GM12878 (cell line): ENCODE measurements around the gene PADI4. TPM values are rescaled to one million over a fixed set of nuclear protein-coding genes. Genes with fewer than 3 reads are reported as not detected.
A peak's percentile ranks its signal among the peaks of the same experiment; 100 is the strongest.

ENCODE experiments used
- ATAC-seq: fragments of 200-7000 bp; cut with Tn5 transposase; 3 replicates; pipeline ENCODE4 v1.9.1; 2020; ENCODE audit warnings: mild to moderate bottlenecking, moderate library complexity
- BruUV-seq: library from RNA; stranded (reverse); fragments of 400-500 nt; replicated peaks from 2 replicates; lab custom pipeline; 2021; lab: Mats Ljungman, UMichigan
- CTCF ChIA-PET: fragments of 300-600 bp; sonication (Branson Sonifier 250); formaldehyde crosslinking; extraction: SDS; loops from one replicate; lab custom pipeline; 2021; ENCODE audit warnings: inconsistent platforms; lab: Yijun Ruan, JAX
- POLR2A ChIA-PET: fragments of 350-600 bp; formaldehyde crosslinking; extraction: SDS; loops from one replicate; lab custom pipeline; 2021; ENCODE audit warnings: inconsistent platforms; lab: Charles Lee
- RAD21 ChIA-PET: fragments of 300-600 bp; sonication (Branson Sonifier 250); formaldehyde crosslinking; loops from one replicate; lab custom pipeline; 2023; ENCODE audit warnings: antibody characterized with exemption; ENCODE audit not compliant: unreplicated experiment; lab: Charles Lee
- SMC1A ChIA-PET: fragments of 300-600 bp; sonication (Branson Sonifier 250); formaldehyde crosslinking; loops from one replicate; lab custom pipeline; 2023; ENCODE audit not compliant: unreplicated experiment, uncharacterized antibody; lab: Charles Lee
- DNase-seq: peaks from one replicate; pipeline ENCODE4 v3.0.0-alpha.2; 2011; ENCODE audit warnings: low read depth, low spot score
- FAIRE-seq: peaks from 3 replicates; lab custom pipeline; 2011; peaks lifted over from hg19 to GRCh38; lab: Jason Lieb, UNC
- H2AFZ ChIP-seq: 2 replicates; pipeline ENCODE4 v1.6.0; 2011; ENCODE audit warnings: low read depth, low read length, control low read depth; ENCODE audit not compliant: control insufficient read depth
- H3K27ac ChIP-seq: 2 replicates; pipeline ENCODE4 v1.5.1; 2011; ENCODE audit warnings: control low read depth; ENCODE audit not compliant: control insufficient read depth, insufficient read depth
- H3K27me3 ChIP-seq, 2 experiments: replicated peaks in 1 of 2; 2 replicates each; pipeline versions ENCODE4 v1.6.0 to v1.6.1; 2011; ENCODE audit warnings: low read length in 1 of 2; ENCODE audit not compliant: control insufficient read depth in 2 of 2, insufficient read depth in 2 of 2
- H3K36me3 ChIP-seq, 2 experiments: 2 replicates each; pipeline ENCODE4 v1.5.1; 2011; ENCODE audit warnings: low read length in 1 of 2; ENCODE audit not compliant: control insufficient read depth in 2 of 2, insufficient read depth in 2 of 2
- H3K4me1 ChIP-seq: 2 replicates; pipeline ENCODE4 v1.6.1; 2011; ENCODE audit warnings: mild to moderate bottlenecking, low read length, moderate library complexity, mixed read lengths; ENCODE audit not compliant: control insufficient read depth, insufficient read depth
- H3K4me2 ChIP-seq: 2 replicates; pipeline ENCODE4 v1.6.0; 2011; ENCODE audit warnings: control low read depth; ENCODE audit not compliant: control insufficient read depth, insufficient read depth
- H3K4me3 ChIP-seq: fragments of 200-600 bp; sonication (generic); 2 replicates; pipeline ENCODE4 v1.5.1; 2016
- H3K79me2 ChIP-seq: 2 replicates; pipeline ENCODE4 v1.6.0; 2011; ENCODE audit warnings: low read length; ENCODE audit not compliant: control insufficient read depth, insufficient read depth
- H3K9ac ChIP-seq: 2 replicates; pipeline ENCODE4 v1.8.0; 2011; ENCODE audit warnings: low read length, control low read depth, mixed read lengths; ENCODE audit not compliant: control insufficient read depth, insufficient read depth
- H3K9me3 ChIP-seq: replicated peaks from 3 replicates; pipeline ENCODE4 v1.5.1; 2011; ENCODE audit warnings: mild to moderate bottlenecking, low read length; ENCODE audit not compliant: control insufficient read depth, insufficient read depth
- H4K20me1 ChIP-seq: 2 replicates; pipeline ENCODE4 v1.6.0; 2011; ENCODE audit not compliant: control insufficient read depth, insufficient read depth
- IRF4 ChIP-seq: IDR thresholded peaks from 2 replicates; pipeline ENCODE4 v1.6.1; 2011; ENCODE audit warnings: low read depth, low read length
- POLR2A ChIP-seq: IDR thresholded peaks from 2 replicates; pipeline ENCODE4 v1.6.1; 2011; ENCODE audit warnings: low read depth, mild to moderate bottlenecking, low read length
- WGBS: methylation state at CpG from one replicate; pipeline ENCODE4 v1.1.6; 2016; ENCODE audit warnings: low lambda C conversion rate; ENCODE audit not compliant: insufficient replicate concordance, insufficient coverage; ENCODE audit errors: missing lambda C conversion rate; 5-methylcytosine and 5-hydroxymethylcytosine counted together
- in situ Hi-C: fragments of 300-500 bp; cut with MboI; formaldehyde crosslinking; loops from 9 replicates; pipeline ENCODE4 v1.14.3; 2018; ENCODE audit warnings: mixed read lengths
- intact Hi-C: fragments of 100-400 bp; cut with micrococcal nuclease; formaldehyde crosslinking; loops from one replicate; pipeline ENCODE4 v1.14.2; 2022; ENCODE audit not compliant: unreplicated experiment
- microRNA-seq: library from miRNA; unstranded; fragments of <30 nt; microRNA quantifications from one replicate; pipeline ENCODE4, GENCODE V29; 2018
- polyA plus RNA-seq, 11 experiments: library from polyadenylated mRNA; depleted of rRNA in 4 of 11; unstranded in 6 of 11; stranded (reverse) in 5 of 11; fragments of >200 nt; fragmentation: Nextera tagmentation in 4 of 11; fragmentation: Illumina TruSeq in 1 of 11; extraction: Ambion mirVana in 4 of 11; extraction: Trizol in 1 of 11; gene quantifications; 1 replicate in 1 of 11; 2 replicates in 10 of 11; pipeline versions ENCODE4 v1.2.1 to v1.2.3, GENCODE V29; 2011 to 2016; ENCODE audit warnings: inconsistent platforms in 2 of 11, missing spikeins in 2 of 11, low read depth in 1 of 11
- small RNA-seq: library from RNA; depleted of rRNA; stranded (forward); fragments of <200 nt; gene quantifications from one replicate; pipeline ENCODE3, GENCODE V24; 2014
- total RNA-seq, 4 experiments: library from RNA; depleted of rRNA in 3 of 4; stranded (reverse); fragments of >200 nt in 3 of 4; fragmentation: Illumina TruSeq in 1 of 4; extraction: Trizol in 1 of 4; gene quantifications; 2 replicates each; pipeline versions ENCODE4 v1.2.1 to v1.2.3, GENCODE V29; 2013 to 2021

Gene PADI4
- total and polyA plus RNA-seq, 10 of the 15 experiments (the other 5 are each of a cell fraction or from before 2014, with no cell fraction given): 0.08 to 0.47 (median 0.15) TPM; not detected in 3

DNA sequence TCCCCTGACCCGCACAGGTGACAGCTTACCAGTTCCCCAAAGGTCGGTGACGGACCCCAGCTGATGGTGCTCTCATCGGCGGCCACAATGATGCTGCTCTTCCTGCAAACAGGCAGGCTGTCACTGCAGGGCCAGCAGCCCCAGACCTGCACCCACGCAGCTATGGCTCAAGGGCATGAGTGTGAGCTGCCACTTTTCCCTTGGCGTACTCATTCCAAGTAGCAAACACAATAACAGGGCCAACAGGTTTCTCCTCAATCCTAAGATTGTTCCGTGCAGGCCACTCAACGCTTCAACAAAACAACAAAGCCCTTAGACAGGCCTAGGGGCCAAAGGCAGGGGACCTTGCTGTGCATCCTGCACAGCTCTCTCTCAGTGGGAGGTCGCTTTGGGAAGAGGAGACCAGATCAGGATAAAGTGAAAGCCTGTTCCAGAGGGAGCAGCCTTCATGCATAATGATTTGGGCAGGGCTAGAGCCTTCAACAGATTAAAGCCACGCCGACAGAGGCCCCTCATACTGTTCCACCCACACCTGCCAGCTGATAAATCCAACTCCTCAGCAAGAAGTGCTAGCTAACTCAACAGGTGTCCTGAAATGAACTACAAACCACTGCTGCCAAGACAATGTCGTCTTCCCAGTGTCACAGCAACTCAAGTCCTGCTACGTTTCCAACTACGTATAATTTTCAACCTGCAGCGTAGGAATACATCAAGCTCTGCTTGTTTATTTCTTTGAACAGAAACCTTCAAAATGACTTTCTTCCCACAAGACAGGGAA lies 104.3 kb downstream of the PADI4 start:
- no peak overlapping the region for H3K4me2 ChIP-seq
- DNase-seq: no peak
- in situ Hi-C loops (no loop called here), intact Hi-C loops (no loop called here)
- TF ChIP-seq POLR2A (peak; percentile 48), IRF4 (no peak)
- no peaks in the 10 kb centered on the region for H3K4me1 ChIP-seq
- ChIA-PET SMC1A (no interaction called here), POLR2A (no interaction called here), RAD21 (no interaction called here), CTCF (no interaction called here)
- FAIRE-seq: no peak
- 95% methylated on average over 16 of the region's 16 CpGs for WGBS
- no peak for ATAC-seq
- no peaks in the 10 kb centered on the region for H4K20me1 ChIP-seq
- no peaks in the 10 kb centered on the region for H3K79me2 ChIP-seq
- H3K4me3 ChIP-seq: no peak overlapping the region
- no peak overlapping the region for H3K9ac ChIP-seq
- H3K36me3 ChIP-seq: peaks cover 50 to 58% of the 10 kb centered on the region in 2 experiments
- no peaks in the 10 kb centered on the region for H3K27me3 ChIP-seq
- no peak overlapping the region for H3K27ac ChIP-seq
- no peaks in the 10 kb centered on the region for H3K9me3 ChIP-seq
- no peak overlapping the region for H2AFZ ChIP-seq
- BruUV-seq: no TSS peak

Small RNA genes within 50 kb of the gene (microRNA-seq; reads per million reads assigned to microRNA genes)
- not detected for gene MIR3972

Small RNA genes within 50 kb of the gene (small RNA-seq; reads per million reads assigned to genes)
- gene MIR3972: not detected

Other genes starting within 250 kb of the PADI4 start
- 0.05 and 0.06 TPM in 2 replicates for gene PADI2, start 188.7 kb upstream of the PADI4 start, total RNA-seq (2014; rRNA removed)
- 0.09 TPM in 2 replicates for gene PADI2, start 188.7 kb upstream of the PADI4 start, total RNA-seq (2014; rRNA removed; fragmentation: Illumina TruSeq; extraction: Trizol)
- gene PADI2, start 188.7 kb upstream of the PADI4 start, total RNA-seq (2021): 0.18 and 0.21 TPM in 2 replicates
- 1.9 and 3.0 TPM in 2 replicates for gene PADI2, start 188.7 kb upstream of the PADI4 start, polyA plus RNA-seq (2011; rRNA removed)
- gene PADI2, start 188.7 kb upstream of the PADI4 start, polyA plus RNA-seq (2014; fragmentation: Illumina TruSeq; extraction: Trizol): 0.06 and 0.19 TPM in 2 replicates
- gene PADI2, start 188.7 kb upstream of the PADI4 start, polyA plus RNA-seq (2014; fragmentation: Nextera tagmentation; extraction: Ambion mirVana): under 1 TPM; 0.05 to 0.09 TPM
- 0.09 and 0.10 TPM in 2 replicates for gene PADI2, start 188.7 kb upstream of the PADI4 start, polyA plus RNA-seq (2014; rRNA removed)
- under 1 TPM in 1 of 2 experiments, not detected in 1; 0.17 TPM for gene PADI2, start 188.7 kb upstream of the PADI4 start, polyA plus RNA-seq (2016; fragmentation: Nextera tagmentation; extraction: Ambion mirVana)
- gene PADI1, start 103.1 kb upstream of the PADI4 start, total RNA-seq (2014; rRNA removed): not detected in 2 replicates
- not detected in 2 replicates for gene PADI1, start 103.1 kb upstream of the PADI4 start, total RNA-seq (2014; rRNA removed; fragmentation: Illumina TruSeq; extraction: Trizol)
- gene PADI1, start 103.1 kb upstream of the PADI4 start, total RNA-seq (2021): not detected in 2 replicates
- not detected in 2 replicates for gene PADI1, start 103.1 kb upstream of the PADI4 start, polyA plus RNA-seq (2011; rRNA removed)
- gene PADI1, start 103.1 kb upstream of the PADI4 start, polyA plus RNA-seq (2014; fragmentation: Illumina TruSeq; extraction: Trizol): not detected in 2 replicates
- gene PADI1, start 103.1 kb upstream of the PADI4 start, polyA plus RNA-seq (2014; fragmentation: Nextera tagmentation; extraction: Ambion mirVana): not detected
- 0.05 TPM in 1 of 2 replicates, not detected in the other for gene PADI1, start 103.1 kb upstream of the PADI4 start, polyA plus RNA-seq (2014; rRNA removed)
- gene PADI1, start 103.1 kb upstream of the PADI4 start, polyA plus RNA-seq (2016; fragmentation: Nextera tagmentation; extraction: Ambion mirVana): not detected
- gene PADI3, start 59.1 kb upstream of the PADI4 start, total RNA-seq (2014; rRNA removed): not detected in 2 replicates
- not detected in 2 replicates for gene PADI3, start 59.1 kb upstream of the PADI4 start, total RNA-seq (2014; rRNA removed; fragmentation: Illumina TruSeq; extraction: Trizol)
- not detected in 2 replicates for gene PADI3, start 59.1 kb upstream of the PADI4 start, total RNA-seq (2021)
- gene PADI3, start 59.1 kb upstream of the PADI4 start, polyA plus RNA-seq (2011; rRNA removed): not detected in 2 replicates
- gene PADI3, start 59.1 kb upstream of the PADI4 start, polyA plus RNA-seq (2014; fragmentation: Illumina TruSeq; extraction: Trizol): 0.01 TPM in 1 of 2 replicates, not detected in the other
- gene PADI3, start 59.1 kb upstream of the PADI4 start, polyA plus RNA-seq (2014; fragmentation: Nextera tagmentation; extraction: Ambion mirVana): not detected
- not detected in 2 replicates for gene PADI3, start 59.1 kb upstream of the PADI4 start, polyA plus RNA-seq (2014; rRNA removed)
- gene PADI3, start 59.1 kb upstream of the PADI4 start, polyA plus RNA-seq (2016; fragmentation: Nextera tagmentation; extraction: Ambion mirVana): not detected
- gene PADI6, start 64.0 kb downstream of the PADI4 start, total RNA-seq (2014; rRNA removed): not detected in 2 replicates
- gene PADI6, start 64.0 kb downstream of the PADI4 start, total RNA-seq (2014; rRNA removed; fragmentation: Illumina TruSeq; extraction: Trizol): not detected in 2 replicates
- not detected in 2 replicates for gene PADI6, start 64.0 kb downstream of the PADI4 start, total RNA-seq (2021)
- gene PADI6, start 64.0 kb downstream of the PADI4 start, polyA plus RNA-seq (2011; rRNA removed): not detected in 2 replicates
- not detected in 2 replicates for gene PADI6, start 64.0 kb downstream of the PADI4 start, polyA plus RNA-seq (2014; fragmentation: Illumina TruSeq; extraction: Trizol)
- gene PADI6, start 64.0 kb downstream of the PADI4 start, polyA plus RNA-seq (2014; fragmentation: Nextera tagmentation; extraction: Ambion mirVana): not detected
- gene PADI6, start 64.0 kb downstream of the PADI4 start, polyA plus RNA-seq (2014; rRNA removed): not detected in 2 replicates
- gene PADI6, start 64.0 kb downstream of the PADI4 start, polyA plus RNA-seq (2016; fragmentation: Nextera tagmentation; extraction: Ambion mirVana): not detected
- 62.9 and 77.6 TPM in 2 replicates for gene RCC2, start 131.5 kb downstream of the PADI4 start, total RNA-seq (2014; rRNA removed)
- gene RCC2, start 131.5 kb downstream of the PADI4 start, total RNA-seq (2014; rRNA removed; fragmentation: Illumina TruSeq; extraction: Trizol): 85.1 and 93.4 TPM in 2 replicates
- 176 TPM in 2 replicates for gene RCC2, start 131.5 kb downstream of the PADI4 start, total RNA-seq (2021)
- 34.4 and 60.5 TPM in 2 replicates for gene RCC2, start 131.5 kb downstream of the PADI4 start, polyA plus RNA-seq (2011; rRNA removed)
- gene RCC2, start 131.5 kb downstream of the PADI4 start, polyA plus RNA-seq (2014; fragmentation: Illumina TruSeq; extraction: Trizol): 88.3 and 128 TPM in 2 replicates
- 100 to 1,000 TPM in 1 of 2 experiments, 10 to 100 TPM in 1; 38.3 to 124 TPM for gene RCC2, start 131.5 kb downstream of the PADI4 start, polyA plus RNA-seq (2014; fragmentation: Nextera tagmentation; extraction: Ambion mirVana)
- 99.6 and 118 TPM in 2 replicates for gene RCC2, start 131.5 kb downstream of the PADI4 start, polyA plus RNA-seq (2014; rRNA removed)
- gene RCC2, start 131.5 kb downstream of the PADI4 start, polyA plus RNA-seq (2016; fragmentation: Nextera tagmentation; extraction: Ambion mirVana): 10 to 100 TPM; 10.7 to 32.2 TPM
- 0.49 and 0.51 TPM in 2 replicates for gene ARHGEF10L, start 231.5 kb downstream of the PADI4 start, total RNA-seq (2014; rRNA removed)
- 0.18 and 0.32 TPM in 2 replicates for gene ARHGEF10L, start 231.5 kb downstream of the PADI4 start, total RNA-seq (2014; rRNA removed; fragmentation: Illumina TruSeq; extraction: Trizol)
- gene ARHGEF10L, start 231.5 kb downstream of the PADI4 start, total RNA-seq (2021): 0.44 and 0.53 TPM in 2 replicates
- 0.49 and 0.94 TPM in 2 replicates for gene ARHGEF10L, start 231.5 kb downstream of the PADI4 start, polyA plus RNA-seq (2011; rRNA removed)
- 0.13 TPM in 1 of 2 replicates, not detected in the other for gene ARHGEF10L, start 231.5 kb downstream of the PADI4 start, polyA plus RNA-seq (2014; fragmentation: Illumina TruSeq; extraction: Trizol)
- under 1 TPM in 1 of 2 experiments, not detected in 1; 0.05 TPM for gene ARHGEF10L, start 231.5 kb downstream of the PADI4 start, polyA plus RNA-seq (2014; fragmentation: Nextera tagmentation; extraction: Ambion mirVana)
- 0.32 and 0.37 TPM in 2 replicates for gene ARHGEF10L, start 231.5 kb downstream of the PADI4 start, polyA plus RNA-seq (2014; rRNA removed)
- gene ARHGEF10L, start 231.5 kb downstream of the PADI4 start, polyA plus RNA-seq (2016; fragmentation: Nextera tagmentation; extraction: Ambion mirVana): under 1 TPM in 1 of 2 experiments, not detected in 1; 0.06 TPM